NCI-H82 treated with DMSO at 0.1 percent for 48 hours (cell line): Measurements from ENCODE around the gene SETD3.

Source experiments
- DNase-seq: peaks from one replicate; lab custom pipeline; 2025; ENCODE audit not compliant: unreplicated experiment; lab: John Stamatoyannopoulos, UW

The SETD3 gene

DNA sequence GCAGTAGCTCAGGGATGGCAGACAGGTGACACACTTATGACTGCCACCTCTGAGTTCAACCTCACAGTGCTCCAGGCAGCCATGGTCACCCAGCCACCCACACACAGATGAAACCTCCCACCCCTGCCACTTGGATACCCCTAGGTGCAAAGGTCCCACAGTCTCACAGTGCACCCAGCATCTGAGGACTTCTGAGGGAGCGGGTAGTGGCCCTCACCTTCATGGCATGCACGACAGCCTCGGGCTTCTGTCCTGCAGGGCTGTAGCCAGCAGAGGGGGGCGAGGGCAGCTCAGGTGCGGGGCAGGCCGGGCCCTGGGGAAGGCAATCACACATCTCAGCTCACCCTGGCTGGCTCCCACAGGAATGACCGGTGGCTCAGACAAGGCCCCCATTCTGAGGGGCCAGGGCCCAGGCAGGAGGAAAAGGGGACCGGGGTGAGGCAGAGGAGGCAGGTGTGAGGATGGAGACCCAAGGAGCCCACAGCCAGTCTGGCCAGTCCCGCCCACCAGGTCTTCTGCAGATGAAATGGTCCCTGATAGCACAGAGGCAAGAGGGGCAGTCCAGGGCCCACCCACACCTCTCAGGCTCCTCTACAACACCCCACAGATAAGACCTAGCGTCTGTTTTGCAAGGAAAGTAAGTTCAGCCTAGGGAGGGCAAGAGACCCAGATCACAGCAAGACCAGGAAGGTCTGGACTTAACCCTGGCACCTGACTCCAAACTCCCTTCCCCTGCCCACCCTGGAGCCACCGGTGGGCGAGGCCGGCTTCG, 36.4 kb upstream of the SETD3 start:
- no peak for DNase-seq

DNA sequence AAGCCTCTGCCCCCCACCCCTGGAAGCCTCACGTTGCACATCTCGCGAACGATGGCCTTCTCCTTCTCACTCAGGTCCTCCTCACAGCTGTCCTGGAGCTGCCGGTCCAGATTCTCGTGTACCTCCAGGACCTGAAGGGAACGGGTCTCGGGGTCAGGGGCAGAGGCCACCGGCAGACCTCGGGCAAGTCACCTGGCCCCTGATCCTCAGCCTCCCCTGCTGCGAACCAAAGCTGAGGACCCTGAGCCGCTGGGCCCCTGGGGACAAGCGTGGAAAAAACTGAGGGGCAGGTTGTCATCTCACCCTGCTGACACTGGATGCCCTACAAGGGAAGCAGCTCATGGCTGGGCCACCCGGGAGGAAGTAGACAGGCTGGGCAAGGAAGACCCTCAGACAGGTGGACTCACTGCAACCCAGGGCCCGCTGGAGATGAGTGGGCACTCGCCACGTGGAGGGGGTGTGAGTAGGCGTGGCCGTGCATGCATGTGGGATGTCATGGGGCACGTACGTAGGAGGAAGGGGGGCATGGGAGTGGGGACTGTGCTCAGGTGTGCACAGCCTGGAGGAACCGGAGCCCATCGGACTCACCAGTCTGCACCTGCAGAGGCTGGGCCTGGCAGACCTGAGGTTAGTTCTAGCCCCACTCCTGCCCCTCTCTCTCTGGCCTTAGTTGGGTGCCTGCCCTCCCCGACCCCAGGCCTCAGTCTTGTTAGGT, 35.7 kb upstream of the SETD3 start:
- no peak for DNase-seq

DNA sequence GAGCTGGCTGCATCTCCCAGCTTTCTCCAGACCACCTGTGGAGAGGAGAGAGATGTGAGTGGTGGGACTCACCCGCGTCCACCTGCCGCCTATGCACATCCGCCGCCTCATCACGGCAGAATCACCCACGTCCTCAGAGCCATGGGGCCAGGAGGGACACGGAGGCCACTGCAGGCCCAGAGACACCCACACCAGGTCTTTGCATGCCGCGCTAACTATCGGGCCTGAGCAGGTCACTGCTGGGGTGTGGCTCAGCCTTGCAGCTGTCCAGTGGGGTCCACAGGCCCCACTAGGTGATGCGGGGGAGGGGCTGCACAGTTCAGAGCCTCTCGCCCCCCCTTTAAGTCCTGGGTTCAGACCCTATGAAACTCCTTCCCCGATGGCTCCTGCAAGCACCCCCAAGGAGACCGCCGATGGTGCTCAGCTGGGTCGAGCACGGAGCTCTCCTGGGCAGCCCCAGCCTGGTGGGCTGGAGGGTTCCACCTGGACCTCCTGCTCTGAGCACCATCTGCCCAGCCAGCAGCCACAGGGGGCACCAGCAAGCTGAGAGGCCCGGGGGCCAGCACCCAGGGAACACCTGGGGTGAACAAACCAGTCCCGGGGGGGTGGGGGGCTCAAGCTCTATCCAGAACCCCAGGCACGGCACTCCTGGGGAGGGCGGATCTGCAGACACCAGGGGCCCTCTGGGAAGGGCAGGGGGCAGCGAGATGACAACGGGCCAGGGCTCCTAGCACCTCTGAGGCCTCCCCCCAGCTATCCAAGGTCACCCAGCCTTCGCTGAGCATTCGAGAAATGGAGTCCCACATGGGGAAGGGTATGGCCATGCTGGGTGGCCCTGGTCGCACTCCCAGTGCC, 34.9 kb upstream of the SETD3 start:
- no peak for DNase-seq

DNA sequence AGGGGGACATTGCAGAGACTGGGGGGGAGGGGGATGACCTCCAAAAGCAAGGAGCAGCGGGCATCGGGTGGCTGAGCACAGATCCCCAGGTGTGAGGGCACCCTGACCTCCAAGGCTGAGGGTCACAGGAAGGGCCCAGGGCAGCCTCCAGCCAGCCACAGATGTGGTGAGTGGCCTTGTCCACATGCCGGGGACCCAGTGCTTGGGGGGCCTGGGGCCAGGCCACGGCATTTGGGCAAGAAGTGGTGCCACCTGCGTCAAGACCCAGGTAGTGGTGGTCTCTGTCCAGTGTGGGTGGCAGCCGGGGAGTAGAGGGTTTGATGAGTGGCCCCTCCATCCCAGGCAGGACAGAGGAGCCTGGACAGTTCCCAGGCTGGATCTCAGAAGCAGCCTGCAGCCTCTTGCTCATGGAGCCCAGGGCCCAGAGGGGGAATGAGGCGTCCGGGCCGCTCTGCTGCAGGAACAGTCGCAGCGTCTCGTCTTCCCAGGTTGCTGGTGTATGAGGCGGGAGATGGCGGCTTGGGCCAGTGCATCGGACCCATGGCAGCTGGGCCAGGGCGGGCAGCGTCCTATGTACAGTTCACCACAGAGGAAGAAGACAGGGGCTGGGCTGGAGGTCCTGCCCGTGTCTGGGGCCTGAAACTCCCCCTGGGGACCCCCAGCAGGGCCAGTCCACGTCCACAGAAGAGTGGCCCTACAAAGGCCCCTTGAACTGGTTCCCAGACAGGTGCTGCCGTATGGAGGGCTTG, 34.1 kb upstream of the SETD3 start:
- DNase-seq: no peak

DNA sequence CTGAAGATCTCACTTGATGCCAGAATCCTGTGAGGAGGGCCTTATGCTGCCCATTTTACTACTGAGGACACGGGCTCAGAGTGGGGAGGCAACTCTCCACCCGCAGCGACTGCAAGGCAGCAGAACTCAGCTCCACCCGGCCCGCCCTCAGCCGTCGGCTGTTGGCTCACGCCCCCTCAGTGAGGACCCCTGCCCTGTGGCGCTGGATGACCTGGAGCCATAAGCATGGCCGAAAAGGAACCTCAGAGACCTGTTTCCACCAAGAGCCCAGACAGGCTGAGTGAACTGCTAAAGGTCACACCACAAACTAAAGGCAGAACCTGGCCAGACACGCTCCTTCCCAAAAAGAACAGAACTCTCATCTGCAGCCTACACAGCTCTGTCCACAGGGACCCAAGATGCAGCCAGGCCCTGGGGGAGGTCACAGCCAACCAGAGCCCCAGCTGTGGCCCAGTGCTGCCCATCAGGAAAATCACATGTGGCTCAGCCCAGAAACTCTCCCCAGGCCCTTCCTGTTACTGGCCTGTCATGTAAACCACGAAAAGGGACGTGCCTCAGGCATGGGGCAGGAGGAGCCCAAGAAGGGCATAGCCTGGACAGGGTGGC, 33.4 kb upstream of the SETD3 start:
- no peak for DNase-seq

DNA sequence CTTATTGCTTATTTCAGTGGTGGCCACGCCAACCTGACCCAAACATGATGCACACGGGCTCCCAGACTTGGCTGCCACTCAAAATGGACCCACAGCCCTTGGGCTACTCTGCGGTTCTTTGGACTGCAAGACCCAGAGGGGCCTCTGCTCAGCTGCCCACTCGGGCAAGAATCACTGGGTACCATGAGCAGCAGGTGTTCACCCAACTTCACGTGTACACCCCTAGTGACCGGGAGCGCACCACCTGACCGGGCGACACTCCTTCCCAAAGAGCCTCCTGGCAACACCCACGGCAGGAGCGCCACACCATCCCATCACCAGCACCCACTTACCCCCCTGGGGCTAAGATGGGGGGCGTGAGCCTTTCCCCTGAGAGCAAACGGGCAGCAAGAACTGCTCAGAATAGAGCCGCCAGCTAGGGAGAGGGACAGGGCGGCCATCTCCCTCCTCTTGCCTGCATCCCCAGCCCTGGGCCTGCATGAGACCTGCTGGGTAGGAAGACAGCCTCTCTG, 32.6 kb upstream of the SETD3 start:
- no peak for DNase-seq

DNA sequence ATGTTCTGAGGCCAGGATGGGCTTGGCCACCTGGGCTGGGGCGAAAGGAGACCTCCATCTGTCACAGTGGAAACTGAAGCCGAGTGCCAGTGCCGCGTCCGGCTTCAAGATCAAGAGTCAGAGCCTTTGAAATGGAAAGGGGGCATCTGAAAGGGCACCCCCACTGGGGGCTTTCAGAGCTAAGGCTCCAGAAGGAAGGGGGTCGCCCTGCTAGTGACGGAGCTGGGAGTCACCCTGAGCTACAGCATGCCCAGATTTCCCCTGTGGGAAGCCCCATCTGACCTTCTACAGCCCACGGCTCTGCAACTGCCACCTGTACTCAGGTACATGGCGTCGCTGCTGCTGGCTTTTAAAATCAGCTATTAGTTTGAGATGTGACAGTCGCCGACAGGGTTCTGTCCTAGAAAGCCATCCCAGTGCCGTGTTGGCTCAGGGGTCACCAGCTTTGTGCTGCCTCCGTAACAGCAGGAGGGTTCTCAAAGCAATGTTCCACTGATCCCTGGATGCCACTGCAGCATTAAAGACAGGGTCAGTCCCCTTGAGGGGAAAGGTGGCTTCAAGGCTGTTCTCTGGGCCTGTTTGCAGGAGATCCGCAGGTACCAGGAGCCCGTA, 32.0 kb upstream of the SETD3 start:
- DNase-seq: no peak

DNA sequence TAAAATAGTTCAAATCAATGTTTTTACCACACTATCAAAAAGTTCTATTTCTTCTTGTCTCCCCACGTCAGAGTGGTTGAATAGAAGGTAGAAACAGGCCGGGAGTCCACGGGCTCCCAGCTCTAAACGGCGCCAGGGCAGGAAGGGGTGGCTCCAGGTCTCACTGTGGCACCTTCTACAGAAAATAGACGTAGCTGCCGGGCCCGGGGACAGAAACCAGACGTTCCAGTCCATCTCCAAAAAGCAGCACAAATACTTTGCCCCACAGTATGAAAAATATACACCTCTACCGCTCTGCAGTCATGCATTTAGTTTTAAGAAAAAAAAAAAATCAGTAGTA, 31.4 kb upstream of the SETD3 start:
- DNase-seq: no peak

DNA sequence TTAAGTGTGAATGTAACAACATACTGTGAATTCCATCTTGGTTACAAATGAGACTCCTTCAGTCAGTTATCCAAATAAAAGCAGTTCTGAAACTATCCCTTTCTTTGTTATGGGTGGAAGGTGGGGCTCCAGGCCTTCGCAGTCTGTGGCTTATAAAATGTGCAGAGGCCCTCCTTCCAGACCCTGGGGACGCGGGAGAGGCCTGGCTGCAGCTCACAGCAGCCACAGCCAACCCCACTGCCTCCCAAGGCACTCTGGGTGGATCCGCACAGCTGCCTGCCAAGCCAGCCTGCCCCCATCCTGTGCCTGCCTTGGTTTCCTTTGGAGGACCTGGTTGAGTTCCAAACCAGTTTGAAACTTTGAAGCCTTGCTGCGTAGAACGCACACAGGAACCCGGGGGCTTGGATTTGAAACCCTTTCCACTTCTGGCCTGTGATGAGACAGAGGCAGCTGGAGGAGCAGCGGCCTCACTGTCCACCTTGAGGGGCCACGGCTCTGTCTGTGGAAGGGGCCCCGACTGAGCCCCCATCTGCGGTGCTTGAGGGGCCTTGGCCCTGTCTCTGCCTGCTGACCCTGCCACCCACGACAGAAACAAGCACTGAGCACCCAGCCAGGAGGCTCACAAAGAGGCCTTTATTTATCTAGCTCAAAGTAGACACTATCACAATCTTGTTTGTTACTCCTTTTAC, 30.9 kb upstream of the SETD3 start:
- no peak for DNase-seq

DNA sequence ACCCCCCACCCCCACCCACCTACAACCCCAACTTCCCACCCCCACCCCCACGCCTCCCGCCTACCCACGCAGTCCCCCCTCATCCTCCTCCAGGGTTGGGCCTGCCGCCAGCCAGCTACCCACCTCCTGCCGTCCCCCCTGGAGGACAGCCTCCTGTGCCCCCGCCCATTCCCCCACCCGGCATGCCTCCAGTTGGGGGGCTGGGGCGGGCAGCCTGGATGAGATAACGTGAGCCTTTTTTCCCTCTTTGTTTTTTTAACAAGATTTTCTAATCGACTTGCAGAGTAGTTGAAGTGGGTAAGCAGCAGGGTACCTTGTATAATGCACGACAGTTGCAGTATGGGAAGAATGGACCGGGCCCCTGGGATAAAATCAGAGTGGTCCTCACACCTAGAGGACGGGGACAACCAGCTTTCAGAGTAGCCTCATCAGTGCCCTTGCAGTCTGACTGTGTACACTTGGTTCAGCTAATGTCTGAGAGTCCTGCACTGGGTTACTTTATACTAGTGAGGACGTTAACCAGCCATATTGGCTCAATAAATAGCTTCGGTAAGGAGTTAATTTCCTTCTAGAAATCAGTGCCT, 30.0 kb upstream of the SETD3 start:
- DNase-seq: no peak

DNA sequence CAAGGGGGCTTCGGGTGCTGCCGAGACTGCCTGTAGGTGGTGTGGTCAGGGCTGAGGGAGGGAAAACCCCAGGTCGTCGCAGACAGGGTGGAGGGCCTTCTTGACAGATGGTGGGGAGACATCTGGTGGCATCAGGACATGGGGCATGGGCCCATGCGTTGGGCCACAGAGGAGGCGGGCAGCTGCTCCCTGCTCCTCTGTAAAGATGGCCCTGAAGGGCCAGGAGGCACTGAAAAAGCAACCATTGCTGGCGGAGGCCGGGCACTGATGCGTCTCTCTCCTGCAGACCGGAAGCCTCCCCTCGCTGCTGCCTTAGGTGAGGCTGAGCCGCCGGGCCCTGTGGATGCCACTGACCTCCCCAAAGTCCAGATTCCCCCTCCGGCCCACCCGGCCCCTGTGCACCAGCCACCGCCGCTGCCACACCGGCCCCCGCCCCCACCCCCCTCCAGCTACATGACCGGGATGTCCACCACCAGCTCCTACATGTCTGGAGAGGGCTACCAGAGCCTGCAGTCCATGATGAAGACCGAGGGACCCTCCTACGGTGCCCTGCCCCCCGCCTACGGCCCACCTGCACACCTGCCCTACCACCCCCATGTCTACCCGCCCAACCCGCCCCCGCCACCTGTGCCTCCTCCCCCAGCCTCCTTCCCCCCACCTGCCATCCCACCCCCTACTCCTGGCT, 29.4 kb upstream of the SETD3 start:
- DNase-seq: no peak

DNA sequence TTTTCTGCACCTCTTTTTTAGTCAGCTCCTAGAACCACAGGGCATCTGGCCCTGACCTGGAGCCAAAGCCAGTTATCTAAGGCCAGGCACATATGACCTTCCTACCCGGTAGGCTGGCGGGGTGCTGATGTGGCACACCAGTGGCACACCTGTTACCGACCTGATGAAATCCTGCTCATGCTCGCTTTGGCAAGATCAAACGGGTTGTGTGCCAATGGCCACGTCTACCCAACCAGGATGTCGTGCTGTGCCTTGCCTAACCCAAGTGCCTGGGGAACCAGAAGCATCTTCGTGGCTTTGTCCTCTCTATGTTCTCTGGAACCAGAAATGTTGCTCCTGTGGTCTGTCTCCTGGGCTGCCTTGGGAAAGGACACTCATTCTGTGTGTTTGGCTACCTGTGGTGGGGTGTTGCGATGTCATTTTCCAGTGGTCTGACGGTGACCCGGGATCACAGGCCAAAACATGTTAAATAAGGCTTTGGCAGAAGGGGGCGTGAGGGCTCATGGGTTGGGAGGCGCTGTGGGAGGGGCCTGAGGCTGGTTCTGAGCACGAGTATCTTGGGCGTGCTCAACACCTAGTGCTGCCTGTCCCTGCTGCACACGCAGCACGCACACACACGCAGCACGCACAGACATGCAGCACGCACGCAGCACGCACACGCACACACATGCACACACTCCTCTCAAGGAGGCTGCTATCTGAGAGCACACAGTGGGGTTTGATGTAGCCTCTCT, 28.4 kb upstream of the SETD3 start:
- DNase-seq: no peak

DNA sequence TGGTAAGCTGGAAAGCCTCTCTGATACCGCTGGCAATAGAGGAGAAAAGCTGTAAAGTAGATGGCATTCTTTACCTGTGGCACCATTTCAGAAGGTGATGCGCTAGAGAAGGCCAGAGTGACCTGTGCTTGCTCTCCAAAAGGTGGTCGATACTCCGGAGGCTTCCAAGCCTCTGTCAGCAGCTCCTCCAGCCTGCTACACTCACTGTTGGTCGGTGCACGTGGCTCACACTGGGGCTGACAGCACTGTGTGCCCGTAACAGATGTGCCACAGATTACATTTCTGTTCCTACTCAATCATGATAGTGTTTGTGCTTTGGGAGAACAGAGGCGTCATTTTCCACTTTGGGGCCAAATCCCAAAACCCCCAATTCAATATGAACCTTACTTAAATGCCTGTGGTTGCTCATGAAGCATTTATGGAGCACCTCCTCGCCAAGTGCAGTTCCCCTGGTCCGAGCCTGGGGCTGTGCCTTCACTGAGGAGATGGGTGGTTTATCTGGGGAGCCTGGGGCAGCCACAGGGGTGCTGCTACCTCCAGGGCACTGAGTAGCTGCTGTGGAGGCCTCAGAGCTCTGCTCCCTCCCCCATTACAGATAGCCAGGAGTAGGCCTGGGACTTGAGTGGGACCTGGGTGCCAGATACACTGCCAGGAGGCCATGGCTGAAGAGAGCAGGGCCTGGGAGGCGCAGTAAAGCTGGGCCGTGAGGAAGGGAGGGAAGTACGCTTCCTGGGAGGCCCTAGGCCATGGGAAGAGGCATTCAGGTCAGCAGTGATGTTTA, 27.4 kb upstream of the SETD3 start:
- no peak for DNase-seq

DNA sequence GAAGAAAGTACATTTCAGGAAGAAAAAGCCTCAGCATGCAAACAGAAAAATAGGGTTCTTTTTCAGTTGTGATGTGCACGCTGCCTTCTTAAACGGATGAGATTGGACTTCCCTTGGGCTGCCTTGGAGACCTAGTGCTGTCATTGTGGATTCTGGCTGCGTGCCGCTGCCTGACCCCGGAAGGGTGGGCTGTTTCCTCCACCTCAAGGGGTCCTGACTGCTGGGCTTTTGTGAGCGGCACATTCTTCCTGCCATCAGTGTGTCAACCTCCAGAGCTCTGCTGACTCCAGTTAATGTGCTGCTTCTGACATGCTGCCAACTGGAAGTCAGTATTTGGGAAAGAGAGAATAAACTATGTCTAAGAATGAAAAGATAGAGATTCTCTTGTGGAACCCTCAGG, 25.6 kb upstream of the SETD3 start:
- DNase-seq: no peak

DNA sequence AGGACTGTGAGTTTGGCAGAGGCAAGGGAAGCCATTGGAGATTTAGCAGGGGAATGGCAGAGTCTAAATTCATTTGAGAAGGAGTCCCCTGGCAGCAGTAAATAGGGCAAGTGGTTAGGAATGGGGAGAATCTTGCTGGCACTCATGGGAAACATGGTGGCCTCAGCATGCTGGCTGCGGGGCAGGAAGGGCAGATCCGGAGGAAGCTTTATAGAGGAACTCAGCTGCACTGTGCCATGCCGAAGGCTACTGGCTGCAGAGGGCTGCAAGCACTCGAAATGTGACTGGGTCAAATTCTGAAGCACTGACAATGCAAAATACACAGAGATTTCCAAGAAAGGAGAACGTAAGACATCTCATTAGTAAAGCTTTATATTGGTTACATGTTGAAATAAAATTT, 24.4 kb upstream of the SETD3 start:
- DNase-seq: no peak

DNA sequence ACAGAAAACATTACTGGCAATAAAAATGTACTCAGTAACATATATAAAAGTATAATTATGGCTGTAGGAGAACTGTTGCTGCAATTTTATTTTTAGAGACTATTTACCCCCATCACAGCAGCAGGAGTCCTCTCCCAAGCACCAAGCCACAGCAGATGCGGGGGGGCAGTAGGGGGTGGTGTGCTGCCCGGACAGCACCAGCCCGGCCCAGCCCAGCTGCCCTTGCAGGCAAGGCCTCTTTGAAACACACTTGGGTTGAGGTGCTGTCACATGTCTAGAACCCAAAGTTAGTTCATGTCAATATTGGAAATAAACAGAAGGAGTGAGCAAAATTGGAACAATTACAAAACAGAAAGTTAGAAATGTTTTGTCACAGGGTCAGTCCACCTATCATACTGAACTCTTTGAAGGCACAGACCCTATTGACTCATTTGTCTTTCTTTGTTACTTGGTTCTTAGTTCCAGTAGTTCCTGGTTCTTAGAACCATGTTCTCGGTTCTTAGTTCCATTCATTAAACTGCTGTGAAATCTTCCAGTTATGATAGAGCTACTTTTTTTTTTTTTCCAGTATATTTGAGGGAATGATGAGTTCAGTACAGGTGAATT, 23.3 kb upstream of the SETD3 start:
- no peak for DNase-seq

DNA sequence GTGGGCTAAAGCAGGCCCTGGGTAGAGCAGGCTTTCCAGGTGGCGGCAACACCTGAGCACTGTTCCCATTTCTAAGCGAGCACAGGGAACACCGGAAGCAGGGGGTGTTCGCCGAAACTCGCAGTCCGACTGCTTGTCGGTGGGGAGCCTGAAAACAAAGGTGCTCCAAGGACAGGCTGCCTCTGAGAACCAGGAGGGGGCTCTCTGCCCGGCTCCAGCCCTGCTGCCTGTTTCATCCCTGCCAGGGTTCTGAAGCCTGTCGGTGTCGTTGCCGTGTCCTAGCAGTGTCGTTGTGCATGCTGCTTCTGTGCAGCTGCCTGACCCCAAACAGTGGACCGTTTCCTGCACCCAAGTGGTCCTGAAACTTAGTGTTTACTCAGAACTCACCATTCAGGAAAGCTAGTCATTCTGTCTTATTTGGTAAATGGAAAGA, 22.3 kb upstream of the SETD3 start:
- DNase-seq: no peak
